ENCODE results near the gene PSMD12. TPM values are rescaled to one million over a fixed set of nuclear protein-coding genes. Genes with fewer than 3 reads are reported as not detected.
"Not testable (repeated sequence)": the region's sequence is repeated elsewhere in the genome, so short reads cannot be mapped to it uniquely, and the experiment has no call there.

Gene PSMD12
- total RNA-seq, 2 experiments from 2014 or later, result 15.0 to 62.8 TPM

GRCh38 chr17:67412941-67413340 lies 46.6 kb upstream of the PSMD12 start:
- CTCF ChIA-PET (ENCODE audit: unreplicated experiment), result no interaction called here
- H3K79me2 ChIP-seq (ENCODE audit: insufficient read depth, low read depth, low read length), result no peaks in the 10 kb centered on the region
- POLR2A ChIA-PET, result interaction anchor here (0.6 kb wide), 1 partner anchor 331 kb away, joined by 4 read pairs; no protein-coding TSS in a partner anchor
- no peaks in the 10 kb centered on the region for H3K4me1 ChIP-seq (ENCODE audit: insufficient read depth, low read length, poor library complexity, severe bottlenecking)
- TF ChIP-seq, protein P1, sequence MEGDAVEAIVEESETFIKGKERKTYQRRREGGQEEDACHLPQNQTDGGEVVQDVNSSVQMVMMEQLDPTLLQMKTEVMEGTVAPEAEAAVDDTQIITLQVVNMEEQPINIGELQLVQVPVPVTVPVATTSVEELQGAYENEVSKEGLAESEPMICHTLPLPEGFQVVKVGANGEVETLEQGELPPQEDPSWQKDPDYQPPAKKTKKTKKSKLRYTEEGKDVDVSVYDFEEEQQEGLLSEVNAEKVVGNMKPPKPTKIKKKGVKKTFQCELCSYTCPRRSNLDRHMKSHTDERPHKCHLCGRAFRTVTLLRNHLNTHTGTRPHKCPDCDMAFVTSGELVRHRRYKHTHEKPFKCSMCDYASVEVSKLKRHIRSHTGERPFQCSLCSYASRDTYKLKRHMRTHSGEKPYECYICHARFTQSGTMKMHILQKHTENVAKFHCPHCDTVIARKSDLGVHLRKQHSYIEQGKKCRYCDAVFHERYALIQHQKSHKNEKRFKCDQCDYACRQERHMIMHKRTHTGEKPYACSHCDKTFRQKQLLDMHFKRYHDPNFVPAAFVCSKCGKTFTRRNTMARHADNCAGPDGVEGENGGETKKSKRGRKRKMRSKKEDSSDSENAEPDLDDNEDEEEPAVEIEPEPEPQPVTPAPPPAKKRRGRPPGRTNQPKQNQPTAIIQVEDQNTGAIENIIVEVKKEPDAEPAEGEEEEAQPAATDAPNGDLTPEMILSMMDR (conservative IDR thresholded peaks at IDR 0.05; ENCODE audit: low read length), result no peak
- no peak for TF ChIP-seq EZH2phosphoT487 (IDR thresholded peaks at IDR 0.05; ENCODE audit: borderline replicate concordance, low read depth, low read length)
- no peaks in the 10 kb centered on the region for H4K20me1 ChIP-seq (ENCODE audit: insufficient read depth, low read length)
- H3K9me2 ChIP-seq (ENCODE audit: insufficient read depth, low read length), result no peaks in the 10 kb centered on the region
- H3K36me3 ChIP-seq (ENCODE audit: insufficient read depth, low read length), result no peaks in the 10 kb centered on the region
- H3K4me2 ChIP-seq (ENCODE audit: low read length), result no peak overlapping the region
- intact Hi-C loops (cut with micrococcal nuclease; ENCODE audit: unreplicated experiment), result no loop called here
- BruUV-seq (replicated peaks), result no TSS peak
- H3K9me3 ChIP-seq (ENCODE audit: low read length), result peaks cover 9% of the 10 kb centered on the region; the same call in 1 of the 2 replicates
- no peak overlapping the region for H3K4me3 ChIP-seq (ENCODE audit: low read depth, low read length, poor library complexity, severe bottlenecking)
- no peak overlapping the region for H3K27ac ChIP-seq (ENCODE audit: low read depth, low read length, poor library complexity, severe bottlenecking)
- no peak overlapping the region for H2AFZ ChIP-seq (ENCODE audit: low read length)
- DNase-seq (ENCODE audit: low spot score), result no peak

- Histone ChIP-seq H3K4me1 (ENCODE audit: insufficient read depth, low read length, poor library complexity, severe bottlenecking) (no peaks in the 10 kb centered on the region), H3K9me2 (ENCODE audit: insufficient read depth, low read length) (no peaks in the 10 kb centered on the region), H3K4me2 (ENCODE audit: low read length) (no peak overlapping the region), H3K9me3 (ENCODE audit: low read length) (peaks cover 9% of the 10 kb centered on the region; the same call in 1 of the 2 replicates), H3K79me2 (ENCODE audit: insufficient read depth, low read depth, low read length) (no peaks in the 10 kb centered on the region), H2AFZ (ENCODE audit: low read length) (no peak overlapping the region), H3K4me3 (ENCODE audit: low read depth, low read length, poor library complexity, severe bottlenecking) (no peak overlapping the region), H3K36me3 (ENCODE audit: insufficient read depth, low read length) (no peaks in the 10 kb centered on the region), H3K27ac (ENCODE audit: low read depth, low read length, poor library complexity, severe bottlenecking) (no peak overlapping the region), H4K20me1 (ENCODE audit: insufficient read depth, low read length) (no peaks in the 10 kb centered on the region)
- TF ChIP-seq, protein P1 (conservative IDR thresholded peaks at IDR 0.05; ENCODE audit: low read length), result no peak
- no peak for TF ChIP-seq EZH2phosphoT487 (IDR thresholded peaks at IDR 0.05; ENCODE audit: borderline replicate concordance, low read depth, low read length)
- intact Hi-C loops (cut with micrococcal nuclease; ENCODE audit: unreplicated experiment), result no loop called here
- BruUV-seq (replicated peaks), result no TSS peak
- POLR2A ChIA-PET, result no interaction called here
- CTCF ChIA-PET (ENCODE audit: unreplicated experiment), result no interaction called here
- no peak for DNase-seq (ENCODE audit: low spot score)
These were observed 45.7 kb upstream of the PSMD12 start for GRCh38 chr17:67412032-67412431.

DNA sequence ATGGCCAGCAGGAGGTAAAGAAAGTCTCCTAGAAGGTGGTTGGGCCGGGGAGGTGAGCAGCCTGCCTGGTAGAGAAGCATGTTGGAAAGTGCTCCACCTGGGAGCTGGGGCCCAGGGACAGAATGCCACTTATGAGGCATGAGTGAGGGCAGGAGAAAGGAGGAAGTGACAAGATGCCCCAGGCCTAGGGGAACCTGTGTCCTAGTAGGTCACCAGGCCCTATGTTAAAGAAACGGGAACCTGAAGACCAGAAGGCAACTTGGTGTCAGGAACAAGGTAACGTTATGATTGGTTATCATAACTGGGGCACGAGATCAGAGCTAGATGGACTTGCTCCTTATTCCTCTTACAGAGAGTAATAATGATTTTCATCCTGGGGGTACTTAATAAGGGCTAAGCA lies 45.0 kb upstream of the PSMD12 start:
- H3K79me2 ChIP-seq (ENCODE audit: insufficient read depth, low read depth, low read length), result no peaks in the 10 kb centered on the region
- no peak overlapping the region for H3K27ac ChIP-seq (ENCODE audit: low read depth, low read length, poor library complexity, severe bottlenecking)
- TSS peak; percentile 39 for BruUV-seq (replicated peaks)

DNA sequence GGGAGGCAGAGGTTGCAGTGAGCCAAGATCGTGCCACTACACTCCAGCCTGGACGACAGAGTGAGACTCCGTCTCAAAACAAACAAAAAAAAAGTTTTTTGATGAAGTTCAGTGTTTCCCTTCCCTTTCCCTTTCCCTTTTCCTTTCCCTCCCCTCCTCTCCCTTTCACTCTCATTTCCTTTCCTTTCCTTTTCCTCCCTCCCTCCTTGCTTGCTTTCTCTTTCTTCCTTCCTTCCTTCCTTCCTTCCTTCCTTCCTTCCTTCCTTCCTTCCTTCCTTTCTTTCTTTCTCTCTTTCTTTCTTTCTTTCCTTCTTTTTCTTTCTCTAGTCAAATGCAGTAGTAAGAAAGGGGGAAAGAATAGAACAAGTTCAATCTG lies 42.1 kb upstream of the PSMD12 start:
- H3K4me3 ChIP-seq (ENCODE audit: low read depth, low read length, poor library complexity, severe bottlenecking); DNase-seq (ENCODE audit: low spot score); H3K9me3 ChIP-seq (ENCODE audit: low read length); H3K4me1 ChIP-seq (ENCODE audit: insufficient read depth, low read length, poor library complexity, severe bottlenecking); CTCF ChIA-PET (ENCODE audit: unreplicated experiment); H3K79me2 ChIP-seq (ENCODE audit: insufficient read depth, low read depth, low read length); H3K27ac ChIP-seq (ENCODE audit: low read depth, low read length, poor library complexity, severe bottlenecking); intact Hi-C loops (cut with micrococcal nuclease; ENCODE audit: unreplicated experiment); POLR2A ChIA-PET; BruUV-seq (replicated peaks); H3K36me3 ChIP-seq (ENCODE audit: insufficient read depth, low read length); H3K9me2 ChIP-seq (ENCODE audit: insufficient read depth, low read length); H2AFZ ChIP-seq (ENCODE audit: low read length); H3K4me2 ChIP-seq (ENCODE audit: low read length); H4K20me1 ChIP-seq (ENCODE audit: insufficient read depth, low read length): not testable (repeated sequence)

More for the DNA sequence above, 45.0 kb upstream of the PSMD12 start:
- Histone ChIP-seq H3K9me3 (ENCODE audit: low read length) (peaks cover 9% of the 10 kb centered on the region; the same call in 1 of the 2 replicates), H3K4me3 (ENCODE audit: low read depth, low read length, poor library complexity, severe bottlenecking) (no peak overlapping the region), H4K20me1 (ENCODE audit: insufficient read depth, low read length) (no peaks in the 10 kb centered on the region), H3K9me2 (ENCODE audit: insufficient read depth, low read length) (no peaks in the 10 kb centered on the region), H3K36me3 (ENCODE audit: insufficient read depth, low read length) (no peaks in the 10 kb centered on the region), H3K4me1 (ENCODE audit: insufficient read depth, low read length, poor library complexity, severe bottlenecking) (no peaks in the 10 kb centered on the region), H2AFZ (ENCODE audit: low read length) (no peak overlapping the region), H3K4me2 (ENCODE audit: low read length) (no peak overlapping the region)
- ChIA-PET CTCF (ENCODE audit: unreplicated experiment) (no interaction called here), POLR2A (no interaction called here)
- TF ChIP-seq EZH2phosphoT487 (IDR thresholded peaks at IDR 0.05; ENCODE audit: borderline replicate concordance, low read depth, low read length), result no peak
- TF ChIP-seq, protein P1 (conservative IDR thresholded peaks at IDR 0.05; ENCODE audit: low read length), result no peak
- intact Hi-C loops (cut with micrococcal nuclease; ENCODE audit: unreplicated experiment), result no loop called here
- DNase-seq (ENCODE audit: low spot score), result no peak
